LNCaP clone FGC (cell line): ENCODE data around the gene SYNGR4.

Source experiments
- DNase-seq: peaks from one replicate; pipeline ENCODE4 v3.0.0-alpha.2; 2011; ENCODE audit warnings: low read depth
- H3K4me3 ChIP-seq: 2 replicates; pipeline ENCODE4 v1.5.1; 2011; ENCODE audit warnings: mild to moderate bottlenecking, low read depth, low read length, control low read depth
- CTCF ChIP-seq: IDR thresholded peaks from 2 replicates; pipeline ENCODE4 v1.5.1; 2012; ENCODE audit warnings: mild to moderate bottlenecking; ENCODE audit not compliant: control insufficient read depth, insufficient read depth; ENCODE audit errors: extremely low read depth

Gene SYNGR4

DNA sequence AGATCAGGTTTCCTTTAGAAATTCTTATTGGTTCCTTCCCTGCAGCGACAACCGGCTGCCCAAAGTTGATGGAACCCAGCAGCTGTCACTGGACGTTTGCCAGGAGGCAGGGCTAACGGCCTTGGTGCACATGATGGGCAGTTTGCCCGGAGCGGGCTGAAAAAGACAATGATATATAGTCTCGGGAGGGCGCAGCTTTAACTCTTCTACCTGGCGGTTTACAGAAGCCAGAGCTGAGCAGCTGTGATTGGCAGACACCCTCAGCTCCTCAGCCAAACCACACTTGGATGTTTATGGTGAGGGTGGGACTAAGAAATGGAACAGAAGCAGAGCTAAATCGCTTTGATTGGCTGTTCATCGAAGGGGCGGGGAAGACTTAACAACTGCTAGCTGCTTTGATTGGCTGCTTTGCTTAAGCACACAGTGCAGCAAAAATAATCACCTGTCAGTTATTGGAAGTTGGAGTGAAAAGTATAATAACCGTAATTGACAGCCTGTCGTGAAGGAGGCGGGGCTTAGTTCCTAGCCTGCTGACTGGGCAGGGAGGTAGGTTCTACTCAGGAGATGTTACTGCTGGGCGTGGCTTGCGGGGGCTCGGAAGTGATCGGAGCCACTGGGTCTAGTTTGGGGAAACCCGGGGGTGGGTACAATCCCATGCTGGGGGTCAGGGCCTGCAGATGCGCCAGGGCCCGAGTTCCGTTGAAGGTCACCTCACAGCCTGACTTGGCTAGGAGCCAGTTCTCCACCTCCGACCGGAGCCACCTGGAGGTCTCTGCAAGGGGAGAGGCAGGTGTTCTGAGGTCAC is 31.3 kb upstream of the SYNGR4 start:
- peak overlapping the region; percentile 63 for H3K4me3 ChIP-seq
- no peak for TF ChIP-seq CTCF
- peak; percentile 99 for DNase-seq

- TF ChIP-seq CTCF = peak; percentile 65
- peak; percentile 50 for DNase-seq
- peak overlapping the region; percentile 63 for H3K4me3 ChIP-seq
These were observed 30.4 kb upstream of the SYNGR4 start for GRCh38 chr19:48333467-48334384.

DNA sequence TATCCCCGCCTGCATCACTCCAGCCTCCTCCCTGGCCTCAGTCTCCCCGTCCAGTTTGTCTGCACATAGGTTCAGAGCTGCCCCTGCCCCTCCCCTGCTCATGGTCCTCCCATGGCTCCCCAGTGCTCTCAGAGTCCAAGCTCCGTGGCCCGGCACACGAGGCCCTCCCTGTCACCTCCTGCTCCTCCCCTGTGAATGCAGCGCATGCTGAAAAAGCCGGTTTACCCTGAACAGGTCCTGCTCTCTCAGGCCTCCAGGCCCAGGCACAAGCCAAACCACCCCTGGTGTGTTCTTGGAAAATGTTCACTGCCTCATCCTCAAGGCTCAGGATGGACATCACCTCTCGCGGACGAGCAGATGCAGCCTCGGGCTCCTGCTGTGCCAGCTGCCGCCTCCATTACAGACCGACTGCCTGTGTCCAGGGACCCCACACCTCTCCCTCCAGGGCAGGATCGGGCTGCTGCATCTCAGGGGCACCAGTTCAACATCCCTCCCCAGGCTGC is 25.9 kb upstream of the SYNGR4 start:
- H3K4me3 ChIP-seq = no peak overlapping the region
- TF ChIP-seq CTCF = no peak
- DNase-seq = no peak

DNA sequence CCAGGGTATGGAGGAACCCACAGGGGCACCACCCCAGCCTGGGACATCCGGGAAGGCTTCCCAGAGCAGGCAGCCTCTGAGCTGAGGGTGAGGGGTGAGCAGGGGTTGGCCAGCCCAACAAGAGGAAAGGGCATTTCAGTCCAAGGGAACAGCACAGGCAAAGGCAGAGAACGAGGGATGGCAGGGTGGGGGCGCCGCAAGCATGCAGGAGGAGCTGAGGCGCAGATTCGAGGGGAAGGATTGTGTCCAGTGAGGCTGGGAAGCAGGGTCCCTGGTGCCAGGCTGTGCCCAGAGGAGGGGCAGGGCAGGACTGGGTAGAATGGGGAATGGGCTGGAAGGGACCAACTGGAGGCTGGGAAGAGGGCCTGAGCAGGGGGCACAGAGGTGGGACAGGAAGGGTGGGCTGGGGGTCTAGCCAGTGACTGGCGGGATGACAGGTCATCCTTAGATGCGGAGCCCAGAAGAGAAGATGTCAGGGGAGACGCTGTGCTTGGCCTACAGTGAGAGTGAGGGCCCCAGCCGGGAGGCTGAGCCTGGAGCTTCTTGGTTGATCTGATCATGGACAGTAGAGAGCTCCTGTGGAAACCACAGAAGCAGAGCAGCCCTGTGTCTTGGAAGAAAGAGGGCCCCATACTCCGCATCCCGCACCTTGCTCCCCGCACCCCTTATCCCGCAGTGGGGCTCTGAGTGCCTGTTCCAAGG is 25.2 kb upstream of the SYNGR4 start:
- no peak overlapping the region for H3K4me3 ChIP-seq
- no peak for TF ChIP-seq CTCF
- DNase-seq = no peak

DNA sequence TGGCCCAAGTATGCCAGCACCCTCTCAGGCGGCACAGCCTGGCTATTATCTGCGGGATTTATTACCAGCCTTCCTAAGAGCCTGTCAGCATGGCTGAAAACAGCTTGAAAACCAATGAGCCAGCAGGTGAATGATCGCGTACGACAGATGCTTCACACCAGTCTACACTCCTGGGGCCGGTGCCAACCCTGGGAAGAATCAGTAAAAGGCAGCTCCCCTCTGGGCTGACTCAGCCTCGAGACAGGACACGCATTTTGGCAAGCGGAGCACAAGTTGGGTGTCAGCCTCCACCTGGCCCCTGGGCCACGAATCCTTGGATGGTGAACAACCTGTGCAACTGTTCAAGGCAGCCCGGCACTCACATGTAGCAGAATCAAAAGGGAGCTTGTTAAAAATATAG is 23.2 kb upstream of the SYNGR4 start:
- no peak for DNase-seq
- no peak overlapping the region for H3K4me3 ChIP-seq

More for the DNA sequence above, 23.2 kb upstream of the SYNGR4 start:
- no peak for TF ChIP-seq CTCF
